Activated T-cell treated with anti-CD3 and anti-CD28 coated beads for 4 hours (primary cell): Measurements from ENCODE around the gene CTNNBL1.
"Not testable (repeated sequence)": the region's sequence is repeated elsewhere in the genome, so short reads cannot be mapped to it uniquely, and the experiment has no call there.

Experiments
- DNase-seq: peaks from one replicate; pipeline ENCODE4 v3.0.0-alpha.2; 2020

The CTNNBL1 gene

DNA sequence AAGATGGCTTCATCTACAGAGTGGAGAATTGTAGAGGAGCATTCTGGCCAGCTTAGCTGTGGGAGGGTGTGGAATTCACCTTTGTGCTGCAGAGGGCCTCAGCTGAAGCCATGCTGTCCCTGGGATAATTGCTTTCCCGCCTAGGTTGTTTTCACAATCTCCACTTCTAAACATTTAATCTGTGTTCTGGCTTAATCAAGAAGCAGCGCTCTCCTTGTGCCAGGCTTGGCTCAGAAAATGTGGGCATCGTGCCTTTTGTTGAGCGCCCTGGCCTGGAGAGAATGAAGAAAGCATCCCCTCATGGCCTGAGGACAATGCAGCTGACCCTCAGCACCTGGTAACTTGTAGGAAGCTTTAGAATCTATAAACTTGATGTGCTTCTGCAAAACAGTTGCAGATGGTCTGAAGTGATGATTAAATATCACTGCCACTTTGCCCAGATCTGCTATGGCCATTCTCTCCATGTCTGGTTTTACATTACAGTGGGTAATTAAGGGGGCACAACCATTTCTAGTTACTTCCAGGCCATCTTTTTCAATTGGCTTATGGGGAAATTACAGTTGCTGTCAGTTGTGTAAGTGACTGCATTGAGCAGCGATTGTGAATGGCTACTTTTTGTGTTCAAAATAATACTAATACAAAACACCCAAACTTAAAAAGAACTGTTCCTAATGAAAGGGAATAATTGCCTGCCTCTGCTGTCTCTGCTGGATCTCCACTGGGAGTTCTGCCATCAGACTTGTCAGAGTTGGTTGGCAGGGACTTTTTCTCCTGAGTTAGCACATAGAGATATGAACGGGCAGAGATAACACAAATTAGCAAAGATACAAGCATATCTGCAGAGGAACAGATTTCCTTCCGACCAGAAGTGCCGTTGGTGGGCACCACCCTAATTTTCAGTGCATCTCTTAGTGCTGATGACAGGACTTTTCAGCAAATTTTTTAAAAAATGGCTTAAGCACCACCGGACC, 18.4 kb downstream of the CTNNBL1 start:
- no peak for DNase-seq

GRCh38 chr20:37713396-37713795, 19.6 kb downstream of the CTNNBL1 start:
- DNase-seq, result no peak

DNA sequence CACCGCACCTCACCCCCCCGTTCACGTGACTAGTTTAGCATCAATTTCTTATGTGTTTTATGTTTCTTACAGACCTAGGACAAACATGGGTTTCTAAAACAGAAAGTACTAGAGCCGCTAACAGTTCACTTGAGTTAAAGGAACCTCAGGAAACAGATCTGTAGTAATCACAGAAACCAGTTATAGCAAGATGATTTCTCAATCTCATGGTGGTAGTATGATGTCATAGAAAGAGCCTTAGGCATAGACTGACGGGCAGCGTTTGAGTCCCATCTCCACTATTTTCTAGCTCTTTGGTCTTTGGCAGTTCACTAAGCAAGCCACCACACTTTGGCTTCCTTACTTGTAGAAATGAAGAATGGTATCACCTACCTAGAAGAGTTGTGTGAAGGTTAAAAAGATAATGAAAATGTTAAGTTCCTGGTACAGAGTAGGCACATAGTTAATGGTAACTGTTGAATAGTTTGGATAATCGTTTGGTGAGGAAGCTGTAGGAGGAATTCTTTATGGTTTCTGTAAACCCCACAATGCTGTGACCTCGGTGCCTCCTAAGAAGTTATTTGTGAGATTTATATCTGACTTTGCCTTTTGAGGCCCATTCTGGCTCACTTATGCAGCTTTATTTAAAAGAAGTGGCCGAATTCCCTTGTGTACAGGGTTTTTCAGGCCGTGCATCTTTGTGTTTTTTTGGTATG, 21.3 kb downstream of the CTNNBL1 start:
- DNase-seq, result no peak

- DNase-seq, result no peak
Observed at GRCh38 chr20:37721751-37722150, 27.9 kb downstream of the CTNNBL1 start.

DNA sequence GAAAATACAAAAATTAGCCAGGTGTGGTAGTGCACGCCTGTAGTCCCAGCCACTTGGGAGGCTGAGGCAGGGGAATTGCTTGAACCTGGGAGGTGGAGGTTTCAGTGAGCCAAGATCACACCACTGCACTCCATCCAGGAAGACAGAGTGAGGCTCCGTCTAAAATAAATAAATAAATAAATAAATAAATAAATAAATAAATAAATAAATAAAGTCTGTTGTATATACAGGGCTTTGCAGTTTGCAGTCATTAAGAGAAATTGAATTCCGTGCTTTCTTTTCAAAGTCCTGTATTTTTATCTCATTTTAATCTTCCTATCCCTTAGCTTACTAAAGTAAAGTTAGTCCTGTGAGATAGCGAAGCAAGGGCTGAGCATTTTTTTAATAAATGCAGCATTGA, 28.5 kb downstream of the CTNNBL1 start:
- not testable (repeated sequence) for DNase-seq

- DNase-seq, result no peak
Observed at GRCh38 chr20:37723668-37724067, 29.8 kb downstream of the CTNNBL1 start.

GRCh38 chr20:37725165-37725564, 31.3 kb downstream of the CTNNBL1 start:
- no peak for DNase-seq

GRCh38 chr20:37725855-37726254, 32.0 kb downstream of the CTNNBL1 start:
- DNase-seq, result no peak

DNA sequence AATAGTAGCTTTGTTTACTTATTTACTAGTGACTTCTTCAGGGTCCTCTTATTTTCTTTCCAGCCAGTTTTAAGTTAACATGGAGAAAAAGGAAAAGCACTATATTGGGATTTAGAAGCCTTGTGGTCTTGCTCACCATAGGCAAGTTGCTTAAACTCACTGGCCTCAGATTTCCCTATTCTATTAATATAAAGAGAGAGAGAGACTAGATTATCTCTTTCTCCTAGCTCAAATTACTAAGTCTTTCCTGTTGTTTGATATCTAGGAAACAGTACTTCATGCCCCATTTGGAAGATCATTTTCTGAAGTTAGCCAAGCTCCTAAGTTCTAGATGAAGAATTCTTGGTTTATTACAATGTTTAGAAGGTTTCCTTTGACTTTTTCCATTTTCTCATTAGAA, 32.5 kb downstream of the CTNNBL1 start:
- DNase-seq, result no peak

- no peak for DNase-seq
Observed at GRCh38 chr20:37726971-37727956, 33.4 kb downstream of the CTNNBL1 start.

DNA sequence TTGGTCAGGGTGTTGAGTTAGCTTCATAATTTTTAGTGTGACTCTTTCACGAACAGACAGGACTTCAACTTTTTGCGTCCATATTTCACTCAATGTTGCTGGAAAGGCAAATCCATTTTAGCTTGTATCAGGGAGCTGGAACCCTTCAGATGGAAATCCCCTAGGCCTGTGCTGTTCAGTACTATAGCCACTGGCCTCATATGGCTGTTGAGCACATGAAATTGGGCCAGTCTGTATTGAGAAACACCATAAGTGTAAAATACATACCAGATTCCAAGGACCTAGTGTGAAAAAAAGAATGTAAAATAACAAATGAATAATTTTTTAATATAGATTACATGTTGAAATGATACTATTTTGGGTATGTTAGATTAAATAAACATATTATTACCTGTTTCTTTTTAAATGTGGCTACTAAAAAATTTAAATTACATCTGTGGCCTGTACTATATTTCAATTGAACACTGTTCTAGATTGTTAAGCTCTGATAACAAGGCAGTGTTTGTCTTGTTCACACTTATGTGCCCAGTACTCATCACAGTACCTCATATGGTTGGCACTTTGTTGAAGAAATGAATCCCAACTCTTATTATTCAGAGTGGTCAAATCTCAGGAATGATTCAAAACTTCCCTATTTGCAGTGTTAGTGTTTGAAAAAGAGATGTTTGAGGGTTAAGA, 34.3 kb downstream of the CTNNBL1 start:
- DNase-seq, result no peak

DNA sequence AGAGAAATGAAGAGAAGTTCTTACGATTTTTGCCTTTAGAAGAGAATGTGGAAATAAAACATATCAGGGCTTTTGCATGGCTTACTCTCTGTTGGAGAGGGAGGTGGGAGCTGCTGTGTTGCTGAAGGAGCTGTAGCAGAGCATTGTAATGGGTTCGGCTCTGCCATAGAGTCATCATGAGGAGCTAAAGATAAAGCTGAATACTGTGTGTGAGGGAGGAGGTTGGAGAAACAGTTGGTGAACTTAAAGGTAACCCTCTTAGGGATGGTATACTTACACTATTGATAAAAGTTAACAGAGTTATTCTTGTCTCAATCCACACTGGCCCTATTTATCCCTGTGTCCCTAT, 34.8 kb downstream of the CTNNBL1 start:
- DNase-seq, result no peak

DNA sequence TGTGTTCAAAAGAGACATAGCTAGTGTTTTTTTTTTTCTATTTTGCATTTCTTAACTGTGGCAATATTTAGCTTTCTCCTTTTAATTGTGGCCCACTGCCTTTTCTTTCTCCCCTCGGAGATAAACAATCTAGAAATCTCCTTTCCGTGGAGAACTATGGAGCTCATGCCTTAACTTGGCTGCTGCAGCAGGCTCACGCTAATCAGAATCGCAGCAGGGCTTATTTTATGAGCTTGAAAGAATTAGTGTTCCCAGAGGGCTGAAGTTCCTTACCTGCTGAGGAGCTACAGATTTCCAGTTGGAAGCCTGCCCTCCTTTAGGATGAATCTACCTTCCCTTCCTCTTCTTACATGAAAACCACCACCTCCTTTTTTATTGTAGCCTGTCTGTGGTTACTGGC, 35.6 kb downstream of the CTNNBL1 start:
- DNase-seq, result no peak

DNA sequence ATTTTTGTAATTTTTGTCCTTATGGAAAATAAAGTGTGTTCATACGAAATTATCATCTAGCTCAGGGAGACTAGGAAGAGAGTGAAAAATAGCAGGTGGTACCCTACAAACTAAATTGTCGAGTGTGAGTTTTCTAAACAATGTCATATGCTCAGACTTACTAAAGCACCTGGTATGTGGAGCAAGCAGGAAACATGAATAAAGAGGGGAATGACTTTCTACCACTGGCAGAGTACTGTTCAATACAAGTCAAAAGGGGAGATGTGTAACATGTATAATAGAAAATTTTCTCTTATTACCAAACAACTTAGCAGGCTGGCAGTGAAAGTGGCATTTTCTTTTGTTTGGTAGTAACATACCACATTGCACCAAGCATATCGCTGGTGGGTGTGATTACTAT, 36.1 kb downstream of the CTNNBL1 start:
- no peak for DNase-seq

DNA sequence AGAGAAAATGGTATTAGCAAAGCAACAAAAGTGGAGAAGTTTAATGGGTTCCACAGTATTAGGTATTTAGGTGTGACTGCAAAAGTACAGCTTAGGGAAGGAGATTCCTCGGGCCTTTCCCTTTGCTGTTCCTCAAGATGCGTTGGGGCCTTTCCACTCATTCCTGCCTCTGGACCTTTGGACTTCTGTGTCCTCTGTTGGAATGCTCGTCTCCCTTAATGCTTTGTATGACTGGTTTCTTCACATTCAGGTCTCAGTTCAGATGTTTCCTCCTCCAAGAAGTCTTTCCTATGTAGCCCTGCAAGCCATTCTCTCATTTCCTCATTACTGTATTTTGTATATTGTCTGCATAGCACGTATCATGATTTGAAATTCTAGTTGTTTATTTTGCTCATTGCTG, 39.6 kb downstream of the CTNNBL1 start:
- no peak for DNase-seq

- DNase-seq, result no peak
Observed at GRCh38 chr20:37734228-37734985, 40.6 kb downstream of the CTNNBL1 start.

DNA sequence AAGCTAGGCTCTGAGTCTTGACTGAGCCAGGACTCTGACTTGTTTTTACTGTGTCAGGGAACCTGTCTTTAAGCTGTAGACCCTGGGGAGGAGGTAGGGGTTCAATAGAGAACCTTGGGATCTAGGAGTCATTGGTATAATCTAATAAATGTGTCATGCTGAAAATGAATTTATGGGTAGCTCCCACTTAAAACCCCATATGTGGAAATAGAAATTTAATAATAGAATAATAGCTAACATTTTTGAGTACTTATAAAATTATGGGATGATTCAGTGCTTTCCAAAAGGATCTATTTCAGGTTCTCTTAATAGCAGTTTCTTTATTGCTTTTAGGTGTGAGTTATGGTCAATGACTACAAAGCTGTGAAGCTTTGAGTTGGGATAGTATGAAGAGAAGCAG, 41.7 kb downstream of the CTNNBL1 start:
- no peak for DNase-seq

DNA sequence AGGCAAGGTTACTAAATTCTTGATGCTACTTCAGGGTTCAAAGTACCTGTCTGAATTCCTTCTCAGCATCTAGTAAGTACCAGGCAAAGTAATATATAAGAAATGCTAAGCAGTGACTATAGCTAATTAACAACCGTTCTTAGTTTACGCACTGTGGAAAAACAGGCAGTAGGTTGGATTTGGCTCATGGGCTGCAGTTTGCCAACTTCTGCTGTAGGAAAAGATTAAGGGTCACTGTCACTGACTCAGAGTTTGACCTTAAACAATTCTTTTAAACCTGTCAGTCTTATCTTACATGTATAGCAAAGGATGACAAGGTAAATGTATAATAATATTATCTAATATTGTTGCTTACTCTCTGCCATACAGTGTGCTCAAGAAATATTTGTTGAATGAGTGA, 42.3 kb downstream of the CTNNBL1 start:
- DNase-seq, result no peak

GRCh38 chr20:37737826-37738420, 44.1 kb downstream of the CTNNBL1 start:
- DNase-seq, result no peak

DNA sequence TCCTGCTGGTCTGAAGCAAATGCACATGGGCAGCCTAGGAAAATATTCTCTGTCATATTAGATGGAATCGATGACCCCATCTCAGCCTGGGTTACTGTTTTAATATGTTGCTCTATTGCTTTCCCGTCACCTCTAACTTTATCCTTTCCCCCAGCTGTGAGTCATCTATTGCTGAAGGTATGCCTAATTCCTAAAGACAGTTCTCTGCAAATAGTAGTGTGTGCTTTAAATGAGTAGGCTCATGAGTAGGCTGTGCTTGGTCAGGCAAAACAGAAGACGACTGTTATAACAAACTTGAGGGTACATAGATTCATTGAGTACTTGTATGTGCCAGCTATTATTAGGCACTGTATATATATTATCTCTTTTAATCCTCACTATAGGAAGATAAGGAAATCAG, 47.2 kb downstream of the CTNNBL1 start:
- no peak for DNase-seq

DNA sequence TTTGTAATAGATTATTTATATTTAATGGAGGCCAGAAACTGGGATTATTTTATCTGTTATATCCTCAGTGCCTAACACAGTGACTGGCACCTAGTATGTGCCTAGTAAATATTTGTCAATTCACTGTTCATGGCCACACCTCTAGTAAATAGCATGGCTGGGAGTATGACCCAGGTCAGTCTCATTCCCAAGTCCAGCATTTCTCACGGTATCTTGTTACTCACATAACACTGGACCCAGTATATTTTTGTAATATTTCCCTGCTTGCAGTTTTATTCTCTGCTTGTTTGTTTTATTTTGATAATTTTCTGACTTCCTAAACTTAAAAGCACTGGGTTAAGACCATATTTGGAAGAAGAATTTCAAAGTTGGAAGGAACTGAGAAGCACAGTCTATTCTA, 47.7 kb downstream of the CTNNBL1 start:
- no peak for DNase-seq
